GM18507 (cell line): ENCODE data around the gene RAMP1.
"Not testable (repeated sequence)": the region's sequence is repeated elsewhere in the genome, so short reads cannot be mapped to it uniquely, and the experiment has no call there.

ENCODE experiments used
- DNase-seq: peaks from one replicate; pipeline ENCODE4 v3.0.0; 2011; ENCODE audit warnings: low read depth; ENCODE audit not compliant: insufficient read length; ENCODE audit errors: extremely low spot score
- FAIRE-seq: peaks from 2 replicates; lab custom pipeline; 2011; peaks lifted over from hg19 to GRCh38; lab: Jason Lieb, UNC

The RAMP1 gene

GRCh38 chr2:237862528-237862895 is 3.1 kb downstream of the RAMP1 start:
- FAIRE-seq (no peak), DNase-seq (no peak)

GRCh38 chr2:237863102-237863511 is 3.7 kb downstream of the RAMP1 start:
- FAIRE-seq (no peak), DNase-seq (no peak)

- DNase-seq = no peak
- FAIRE-seq = no peak
Measured at GRCh38 chr2:237863689-237864443, 4.4 kb downstream of the RAMP1 start.

- FAIRE-seq (no peak), DNase-seq (no peak)
Measured at GRCh38 chr2:237864444-237864931, 5.1 kb downstream of the RAMP1 start.

- no peak for FAIRE-seq
Measured at GRCh38 chr2:237864940-237865622, 5.7 kb downstream of the RAMP1 start.

GRCh38 chr2:237865623-237866041 is 6.2 kb downstream of the RAMP1 start:
- FAIRE-seq (no peak), DNase-seq (no peak)

More at GRCh38 chr2:237864940-237865622, 5.7 kb downstream of the RAMP1 start:
- no peak for DNase-seq

- DNase-seq (no peak), FAIRE-seq (no peak)
Measured at GRCh38 chr2:237866101-237866621, 6.7 kb downstream of the RAMP1 start.

GRCh38 chr2:237867465-237867864 is 8.0 kb downstream of the RAMP1 start:
- no peak for DNase-seq
- no peak for FAIRE-seq

GRCh38 chr2:237868074-237868473 is 8.7 kb downstream of the RAMP1 start:
- DNase-seq = not testable (repeated sequence)

GRCh38 chr2:237868631-237869342 is 9.4 kb downstream of the RAMP1 start:
- DNase-seq = no peak

More at GRCh38 chr2:237868074-237868473, 8.7 kb downstream of the RAMP1 start:
- FAIRE-seq = not testable (repeated sequence)

GRCh38 chr2:237869343-237870102 is 10.1 kb downstream of the RAMP1 start:
- no peak for FAIRE-seq

More at GRCh38 chr2:237868631-237869342, 9.4 kb downstream of the RAMP1 start:
- no peak for FAIRE-seq

GRCh38 chr2:237870126-237870525 is 10.7 kb downstream of the RAMP1 start:
- no peak for FAIRE-seq

More at GRCh38 chr2:237869343-237870102, 10.1 kb downstream of the RAMP1 start:
- DNase-seq = no peak

GRCh38 chr2:237870754-237871651 is 11.6 kb downstream of the RAMP1 start:
- DNase-seq (no peak), FAIRE-seq (no peak)

More at GRCh38 chr2:237870126-237870525, 10.7 kb downstream of the RAMP1 start:
- DNase-seq = no peak

- DNase-seq (no peak), FAIRE-seq (no peak)
Measured at GRCh38 chr2:237872178-237872887, 12.9 kb downstream of the RAMP1 start.

GRCh38 chr2:237873421-237873831 is 14.0 kb downstream of the RAMP1 start:
- DNase-seq = no peak
- no peak for FAIRE-seq

GRCh38 chr2:237873897-237874551 is 14.6 kb downstream of the RAMP1 start:
- FAIRE-seq (no peak), DNase-seq (no peak)

- DNase-seq (no peak), FAIRE-seq (no peak)
Measured at GRCh38 chr2:237874585-237875161, 15.2 kb downstream of the RAMP1 start.
